GM23248 (cell line): ENCODE results near the gene BLVRA. TPM values are rescaled to one million over a fixed set of nuclear protein-coding genes. Genes with fewer than 3 reads are reported as not detected.

ENCODE experiments used
- DNase-seq: peaks from one replicate; pipeline ENCODE4 v3.0.0-alpha.2; 2015
- H2AFZ ChIP-seq: fragments of 200-600 bp; sonication (generic); 2 replicates; pipeline ENCODE4 v1.6.1; 2016; ENCODE audit warnings: antibody characterized with exemption
- H3F3A ChIP-seq: fragments of 200-600 bp; sonication (generic); 2 replicates; pipeline ENCODE4 v1.6.1; 2016; ENCODE audit warnings: mild to moderate bottlenecking, antibody characterized with exemption, mixed run types; ENCODE audit not compliant: insufficient read depth
- H3K27ac ChIP-seq: fragments of 200-600 bp; sonication (generic); 2 replicates; pipeline ENCODE4 v1.5.1; 2016; ENCODE audit warnings: mild to moderate bottlenecking
- H3K27me3 ChIP-seq: fragments of 200-600 bp; sonication (generic); replicated peaks from 2 replicates; pipeline ENCODE4 v1.6.1; 2016; ENCODE audit warnings: mild to moderate bottlenecking; ENCODE audit not compliant: insufficient read depth
- H3K36me3 ChIP-seq: fragments of 200-600 bp; sonication (generic); 2 replicates; pipeline ENCODE4 v1.6.1; 2016; ENCODE audit warnings: low read depth, mild to moderate bottlenecking
- H3K4me1 ChIP-seq: fragments of 200-600 bp; sonication (generic); 2 replicates; pipeline ENCODE4 v1.6.1; 2016; ENCODE audit warnings: mild to moderate bottlenecking; ENCODE audit not compliant: insufficient read depth
- H3K4me2 ChIP-seq: fragments of 200-600 bp; sonication (generic); one replicate; pipeline ENCODE4 v1.6.1; 2016; ENCODE audit warnings: mild to moderate bottlenecking; ENCODE audit not compliant: unreplicated experiment
- H3K4me3 ChIP-seq: fragments of 200-600 bp; sonication (generic); 2 replicates; pipeline ENCODE4 v1.5.1; 2016; ENCODE audit warnings: mild to moderate bottlenecking
- H3K79me2 ChIP-seq: fragments of 200-600 bp; sonication (generic); 2 replicates; pipeline ENCODE4 v1.6.1; 2016; ENCODE audit warnings: mild to moderate bottlenecking; ENCODE audit not compliant: insufficient read depth
- H3K9ac ChIP-seq: fragments of 200-600 bp; sonication (generic); 2 replicates; pipeline ENCODE4 v1.6.1; 2016; ENCODE audit warnings: mild to moderate bottlenecking
- H3K9me2 ChIP-seq: fragments of 200-600 bp; sonication (generic); 2 replicates; pipeline ENCODE4 v1.6.1; 2016; ENCODE audit warnings: mixed run types, mild to moderate bottlenecking, moderate library complexity; ENCODE audit not compliant: insufficient read depth
- H3K9me3 ChIP-seq: fragments of 200-600 bp; sonication (generic); one replicate; pipeline ENCODE4 v1.6.1; 2017; ENCODE audit warnings: low read depth
- H4K20me1 ChIP-seq: fragments of 200-600 bp; sonication (generic); 2 replicates; pipeline ENCODE4 v1.6.0; 2016; ENCODE audit not compliant: insufficient read depth
- EZH2 ChIP-seq: fragments of 200-600 bp; sonication (generic); IDR thresholded peaks from 2 replicates; pipeline ENCODE4 v1.6.1; 2018; ENCODE audit warnings: antibody characterized with exemption, mild to moderate bottlenecking; ENCODE audit not compliant: insufficient read depth, poor library complexity, severe bottlenecking
- EZH2phosphoT487 ChIP-seq: fragments of 200-600 bp; sonication (generic); IDR thresholded peaks from 2 replicates; pipeline ENCODE4 v1.6.1; 2018; ENCODE audit warnings: antibody characterized with exemption, moderate library complexity, mild to moderate bottlenecking, low read depth; ENCODE audit not compliant: insufficient read depth
- WGBS, 2 experiments: methylation state at CpG; one replicate each; pipeline ENCODE4 v1.1.6; 2015 to 2017; ENCODE audit warnings: low lambda C conversion rate in 2 of 2, low coverage in 1 of 2; ENCODE audit errors: missing lambda C conversion rate in 2 of 2; 5-methylcytosine and 5-hydroxymethylcytosine counted together
- in situ Hi-C: fragments of 300-500 bp; cut with MboI; formaldehyde crosslinking; loops from 2 replicates; pipeline ENCODE4 v1.15.0; 2020
- polyA plus RNA-seq: library from polyadenylated mRNA; unstranded; fragments of >200 nt; fragmentation: Nextera tagmentation; extraction: Ambion mirVana; gene quantifications from 2 replicates; pipeline ENCODE4 v1.2.1, GENCODE V29; 2016
- total RNA-seq: library from RNA; depleted of rRNA; stranded (reverse); fragments of >200 nt; shearing (Covaris generic); gene quantifications from 2 replicates; pipeline ENCODE4 v1.2.3, GENCODE V29; 2014

The BLVRA gene
- total and polyA plus RNA-seq, 2 experiments from 2014 or later, result 14.7 to 47.0 TPM

- Histone ChIP-seq H3K27ac (peak overlapping the region; percentile 20; the same call in 1 of the 2 replicates), H3K4me3 (no peak overlapping the region), H4K20me1 (no peaks in the 10 kb centered on the region), H3K36me3 (no peaks in the 10 kb centered on the region), H3K9ac (no peak overlapping the region), H3K79me2 (0 out of 2 replicates have a peak, but pooled peaks cover 6% of the 10 kb centered on the region), H3K9me3 (no peaks in the 10 kb centered on the region), H3K4me1 (peaks cover 17% of the 10 kb centered on the region), H3K9me2 (no peaks in the 10 kb centered on the region), H2AFZ (no peak overlapping the region), H3K27me3 (no peaks in the 10 kb centered on the region), H3F3A (peaks cover 28% of the 10 kb centered on the region), H3K4me2 (no peak overlapping the region)
- 98 to 100% methylated on average over 2 of the region's 2 CpGs for WGBS, 2 experiments
- DNase-seq, result no peak
- TF ChIP-seq EZH2, result no peak
- TF ChIP-seq EZH2phosphoT487, result no peak
- in situ Hi-C loops, result no loop called here
Measured at GRCh38 chr7:43757073-43757720, 1.3 kb upstream of the BLVRA start.

DNA sequence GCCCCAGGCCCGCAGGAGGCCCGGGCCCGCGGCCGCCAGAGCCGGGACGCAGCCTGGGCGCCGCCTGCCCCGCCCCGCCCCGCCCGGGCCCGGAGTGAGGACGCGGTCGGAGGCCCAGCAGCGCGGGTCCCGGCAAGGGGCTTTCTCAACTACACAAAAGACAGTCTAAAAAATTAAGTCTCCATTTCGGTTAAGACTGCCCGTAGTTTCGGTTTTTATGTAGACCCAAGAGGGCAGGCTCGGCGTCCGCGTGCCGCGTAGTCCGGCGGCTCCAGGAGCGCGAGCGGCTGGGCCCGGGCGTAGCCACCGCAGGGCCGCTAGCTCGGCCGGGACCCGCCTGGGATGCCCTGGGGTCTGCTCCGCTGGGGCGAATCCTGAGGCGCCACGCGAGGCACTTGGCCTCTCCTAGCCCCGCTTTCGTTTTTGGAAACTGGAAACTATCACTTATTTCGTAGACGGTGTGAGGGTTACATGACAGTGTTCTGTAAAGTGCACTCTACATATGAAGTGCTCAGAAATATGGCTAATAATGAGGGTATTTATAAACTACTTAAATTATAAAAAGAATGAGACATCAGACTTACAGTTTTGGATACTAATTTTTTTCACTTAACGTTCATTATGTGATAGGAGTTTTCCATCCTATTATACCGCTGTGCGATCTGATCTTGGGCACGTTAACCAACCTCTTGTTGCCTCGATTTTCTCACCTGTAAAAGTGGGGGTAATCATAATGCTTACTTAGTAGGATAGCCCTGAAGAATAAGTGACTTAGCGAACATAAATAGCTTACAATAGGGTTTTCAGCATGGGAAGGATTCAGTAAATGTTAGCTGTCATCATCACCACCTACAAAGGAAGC lies 573 bp downstream of the BLVRA start:
- Histone ChIP-seq H2AFZ (peak overlapping the region; percentile 94), H3F3A (peaks cover 29% of the 10 kb centered on the region), H3K79me2 (0 out of 2 replicates have a peak, but pooled peaks cover 6% of the 10 kb centered on the region), H3K4me3 (peak overlapping the region; percentile 86), H3K36me3 (no peaks in the 10 kb centered on the region), H3K4me2 (peak overlapping the region; percentile 84), H3K9me3 (no peaks in the 10 kb centered on the region), H4K20me1 (no peaks in the 10 kb centered on the region), H3K4me1 (peaks cover 15% of the 10 kb centered on the region), H3K9ac (peak overlapping the region; percentile 89), H3K9me2 (no peaks in the 10 kb centered on the region), H3K27ac (0 out of 2 replicates have a peak overlapping the region, but pooled peaks have one; percentile 14), H3K27me3 (no peaks in the 10 kb centered on the region)
- in situ Hi-C loops, result no loop called here
- WGBS, 2 experiments, result 4% methylated on average over 49 to 56 of the region's 56 CpGs
- TF ChIP-seq EZH2 (no peak), EZH2phosphoT487 (no peak)
- DNase-seq, result peak; percentile 70

DNA sequence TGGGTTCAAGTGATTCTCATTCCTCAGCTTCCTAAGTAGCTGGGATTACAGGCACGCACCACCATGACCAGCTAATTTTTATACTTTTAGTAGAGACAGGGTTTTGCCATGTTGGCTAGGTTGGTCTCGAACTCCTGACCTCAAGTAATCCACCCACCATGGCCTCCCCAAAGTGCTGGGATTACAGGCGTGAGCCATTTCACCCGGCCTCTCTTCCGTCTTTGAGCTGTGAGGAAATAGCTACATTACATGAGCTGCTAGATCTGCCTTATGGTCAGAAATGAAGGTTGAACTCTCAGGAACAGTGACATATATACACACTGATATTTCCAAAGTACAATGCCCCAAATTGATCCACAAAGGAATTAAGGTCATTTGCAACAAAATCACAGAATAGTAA lies 2.4 kb downstream of the BLVRA start:
- peaks cover 29% of the 10 kb centered on the region for H3F3A ChIP-seq
- no peaks in the 10 kb centered on the region for H3K36me3 ChIP-seq
- H3K27me3 ChIP-seq, result no peaks in the 10 kb centered on the region
- TF ChIP-seq EZH2phosphoT487, result no peak
- TF ChIP-seq EZH2, result no peak
- H3K9me2 ChIP-seq, result no peaks in the 10 kb centered on the region
- H3K27ac ChIP-seq, result no peak overlapping the region
- H4K20me1 ChIP-seq, result no peaks in the 10 kb centered on the region
- 0 out of 2 replicates have a peak, but pooled peaks cover 6% of the 10 kb centered on the region for H3K79me2 ChIP-seq
- H3K9ac ChIP-seq, result no peak overlapping the region
- H2AFZ ChIP-seq, result no peak overlapping the region
- no peak overlapping the region for H3K4me2 ChIP-seq
- in situ Hi-C loops, result no loop called here
- 96 to 97% methylated on average over 5 of the region's 5 CpGs for WGBS, 2 experiments
- DNase-seq, result no peak
- H3K4me3 ChIP-seq, result no peak overlapping the region
- H3K9me3 ChIP-seq, result no peaks in the 10 kb centered on the region
- H3K4me1 ChIP-seq, result peaks cover 25% of the 10 kb centered on the region

GRCh38 chr7:43761382-43761781 lies 2.9 kb downstream of the BLVRA start:
- no peaks in the 10 kb centered on the region for H3K27me3 ChIP-seq
- no peak for DNase-seq
- H3F3A ChIP-seq, result peaks cover 26% of the 10 kb centered on the region
- in situ Hi-C loops, result no loop called here
- no peaks in the 10 kb centered on the region for H4K20me1 ChIP-seq
- no peak overlapping the region for H3K27ac ChIP-seq
- H3K4me3 ChIP-seq, result no peak overlapping the region
- 0 out of 2 replicates have a peak, but pooled peaks cover 6% of the 10 kb centered on the region for H3K79me2 ChIP-seq
- no peaks in the 10 kb centered on the region for H3K9me3 ChIP-seq
- H3K4me2 ChIP-seq, result no peak overlapping the region
- no peak overlapping the region for H2AFZ ChIP-seq
- no peaks in the 10 kb centered on the region for H3K9me2 ChIP-seq
- TF ChIP-seq EZH2, result no peak
- no peak for TF ChIP-seq EZH2phosphoT487
- peaks cover 22% of the 10 kb centered on the region for H3K4me1 ChIP-seq
- H3K9ac ChIP-seq, result no peak overlapping the region
- WGBS, 2 experiments, result 94 to 95% methylated on average over 1 of the region's 1 CpG
- no peaks in the 10 kb centered on the region for H3K36me3 ChIP-seq
